Measurements from ENCODE around the gene PHKB.
"Not testable (repeated sequence)": the region's sequence is repeated elsewhere in the genome, so short reads cannot be mapped to it uniquely, and the experiment has no call there.

PHKB gene

GRCh38 chr16:47511882-47512281 lies 50.8 kb downstream of the PHKB start:
- no peak for DNase-seq

GRCh38 chr16:47519037-47519436 lies 57.9 kb downstream of the PHKB start:
- no peak for DNase-seq

GRCh38 chr16:47519546-47519945 lies 58.4 kb downstream of the PHKB start:
- no peak for DNase-seq

- DNase-seq, result no peak
These were observed 59.0 kb downstream of the PHKB start for GRCh38 chr16:47519996-47520679.

- no peak for DNase-seq
These were observed 62.3 kb downstream of the PHKB start for GRCh38 chr16:47523342-47524006.

- no peak for DNase-seq
These were observed 62.9 kb downstream of the PHKB start for GRCh38 chr16:47524007-47524405.

GRCh38 chr16:47528431-47528830 lies 67.3 kb downstream of the PHKB start:
- no peak for DNase-seq

- DNase-seq, result no peak
These were observed 72.7 kb downstream of the PHKB start for GRCh38 chr16:47533744-47534292.

GRCh38 chr16:47538472-47538871 lies 77.3 kb downstream of the PHKB start:
- DNase-seq, result no peak

GRCh38 chr16:47539707-47540670 lies 78.9 kb downstream of the PHKB start:
- not testable (repeated sequence) for DNase-seq

- not testable (repeated sequence) for DNase-seq
These were observed 80.0 kb downstream of the PHKB start for GRCh38 chr16:47541135-47541534.

- DNase-seq, result not testable (repeated sequence)
These were observed 83.1 kb downstream of the PHKB start for GRCh38 chr16:47544255-47544654.

- not testable (repeated sequence) for DNase-seq
These were observed 90.1 kb downstream of the PHKB start for GRCh38 chr16:47551185-47551584.

- not testable (repeated sequence) for DNase-seq
These were observed 90.6 kb downstream of the PHKB start for GRCh38 chr16:47551767-47552166.

GRCh38 chr16:47553853-47554564 lies 92.9 kb downstream of the PHKB start:
- no peak for DNase-seq

GRCh38 chr16:47554587-47554986 lies 93.5 kb downstream of the PHKB start:
- not testable (repeated sequence) for DNase-seq

- DNase-seq, result no peak
These were observed 100.2 kb downstream of the PHKB start for GRCh38 chr16:47561286-47561685.

GRCh38 chr16:47562366-47562765 lies 101.2 kb downstream of the PHKB start:
- DNase-seq, result no peak

- DNase-seq, result peak; percentile 21
These were observed 104.3 kb downstream of the PHKB start for GRCh38 chr16:47565454-47565853.

GRCh38 chr16:47567321-47567720 lies 106.2 kb downstream of the PHKB start:
- DNase-seq, result no peak

- no peak for DNase-seq
These were observed 107.2 kb downstream of the PHKB start for GRCh38 chr16:47568351-47568750.

- no peak for DNase-seq
These were observed 109.9 kb downstream of the PHKB start for GRCh38 chr16:47571049-47571448.
